ENCODE data around the gene SLC13A3. TPM values are rescaled to one million over a fixed set of nuclear protein-coding genes. Genes with fewer than 3 reads are reported as not detected.

The SLC13A3 gene
- total and polyA plus RNA-seq, 2 of the 4 experiments (the other 2 are of a cell fraction): 2.5 to 4.2 TPM

GRCh38 chr20:46605181-46605580 lies 46.1 kb downstream of the SLC13A3 start:
- Histone ChIP-seq H3K9ac (ENCODE audit: low read depth, low read length) (no peak overlapping the region), H3K18ac (ENCODE audit: low read depth, low read length) (no peak overlapping the region), H2AK5ac (ENCODE audit: low read depth, low read length) (no peak overlapping the region), H2AFZ (replicated peaks; ENCODE audit: low read length, poor library complexity) (no peak overlapping the region), H3K9me3 (ENCODE audit: control insufficient read depth, insufficient read depth, low read length) (no peaks in the 10 kb centered on the region), H3K14ac (replicated peaks; ENCODE audit: low read depth, low read length) (no peak overlapping the region), H3K36me3 (ENCODE audit: control insufficient read depth, insufficient read depth, low read length) (no peaks in the 10 kb centered on the region), H3K9me1 (ENCODE audit: insufficient read depth, low read length) (no peaks in the 10 kb centered on the region), H2BK15ac (ENCODE audit: low read depth, low read length) (no peak overlapping the region), H3K4ac (ENCODE audit: low read depth, low read length) (no peak overlapping the region), H3K27me3 (ENCODE audit: control insufficient read depth, insufficient read depth, low read length) (no peaks in the 10 kb centered on the region), H4K20me1 (ENCODE audit: insufficient read depth, low read length) (no peaks in the 10 kb centered on the region), H2BK20ac (ENCODE audit: low read depth, low read length) (no peak overlapping the region), H4K8ac (ENCODE audit: low read depth in 2 of 2, low read length in 2 of 2) (no peak overlapping the region), H4K5ac (ENCODE audit: low read depth, low read length) (no peak overlapping the region), H2BK5ac (ENCODE audit: low read depth, low read length, poor library complexity, severe bottlenecking) (no peak overlapping the region), H3K4me3 (ENCODE audit: insufficient read depth, low read depth, low read length) (no peak overlapping the region), H2BK120ac (ENCODE audit: low read depth, low read length) (no peak overlapping the region), H2AK9ac (replicated peaks; ENCODE audit: low read depth, low read length, poor library complexity) (no peak overlapping the region), H3K79me1 (ENCODE audit: low read depth in 1 of 2, low read length in 2 of 2) (no peaks in the 10 kb centered on the region), H4K91ac (ENCODE audit: insufficient read depth, low read depth, low read length) (no peak overlapping the region), H3K4me1 (ENCODE audit: control insufficient read depth, insufficient read depth, low read length) (no peaks in the 10 kb centered on the region), H3K4me2 (ENCODE audit: low read depth, low read length) (no peak overlapping the region), H3K23ac (ENCODE audit: low read depth, low read length) (no peak overlapping the region), H3K27ac (ENCODE audit: insufficient read depth, low read length) (no peak overlapping the region), H3K56ac (ENCODE audit: extremely low read depth, insufficient read depth, low read length) (no peak overlapping the region)
- BruUV-seq (replicated peaks): no TSS peak
- DNase-seq: no peak
- TF ChIP-seq POLR2A (IDR thresholded peaks at IDR 0.05; ENCODE audit: low read depth, low read length) (no peak), MXI1 (IDR thresholded peaks at IDR 0.05; ENCODE audit: borderline replicate concordance, low read depth, low read length) (no peak), USF2 (IDR thresholded peaks at IDR 0.05; ENCODE audit: low read depth, low read length) (no peak), NFE2L2 (IDR thresholded peaks at IDR 0.05; ENCODE audit: low read depth, low read length) (no peak), RAD21 (IDR thresholded peaks at IDR 0.05; ENCODE audit: low read length) (no peak), CEBPB (IDR thresholded peaks at IDR 0.05; ENCODE audit: low read depth, low read length) (no peak), BHLHE40 (IDR thresholded peaks at IDR 0.05; ENCODE audit: low read depth, low read length) (no peak), CTCF (conservative IDR thresholded peaks at IDR 0.05; ENCODE audit: low read depth, low read length) (no peak), CHD1 (IDR thresholded peaks at IDR 0.05; ENCODE audit: low read depth, low read length) (no peak), RCOR1 (IDR thresholded peaks at IDR 0.05; ENCODE audit: insufficient replicate concordance, low read length) (no peak), MAZ (IDR thresholded peaks at IDR 0.05; ENCODE audit: borderline replicate concordance, low read depth, low read length) (no peak), MAFK (IDR thresholded peaks at IDR 0.05; ENCODE audit: low read depth, low read length) (no peak), RFX5 (IDR thresholded peaks at IDR 0.05; ENCODE audit: low read depth, low read length) (no peak)
- ChIA-PET POLR2A (ENCODE audit: unreplicated experiment) (no interaction called here), CTCF (no interaction called here)
- in situ Hi-C loops (cut with MboI; ENCODE audit: low sequenced_read_pairs) (no loop called here), intact Hi-C loops (cut with micrococcal nuclease) (no loop called here), dilution Hi-C loops (cut with HindIII; ENCODE audit: low sequenced_read_pairs, unreplicated experiment) (no loop called here)
- ATAC-seq (ENCODE audit: low read depth): no peak
